WTC11 (cell line): ENCODE data around the gene NLE1. TPM values are rescaled to one million over a fixed set of nuclear protein-coding genes. Genes with fewer than 3 reads are reported as not detected.

Source experiments
- ATAC-seq: fragments of 200-7000 bp; cut with Tn5 transposase; 2 replicates; pipeline ENCODE4 v1.10.0; 2021; ENCODE audit warnings: mild to moderate bottlenecking, moderate library complexity
- CTCF ChIA-PET: fragments of 300-600 bp; sonication (Branson Sonifier 250); formaldehyde crosslinking; loops from one replicate; lab custom pipeline; 2021; ENCODE audit warnings: antibody characterized with exemption; lab: Charles Lee
- POLR2A ChIA-PET: fragments of 350-600 bp; sonication (Branson Sonifier 250); formaldehyde crosslinking; loops from one replicate; lab custom pipeline; 2021; ENCODE audit warnings: antibody characterized with exemption; lab: Charles Lee
- DNase-seq: peaks from one replicate; pipeline ENCODE4 v3.0.0; 2021; ENCODE audit warnings: low spot score
- H3K27ac Mint-ChIP-seq: 2 replicates; pipeline ENCODE4 v1.8.0; 2021; ENCODE audit warnings: mixed read lengths
- H3K27me3 Mint-ChIP-seq: 2 replicates; pipeline ENCODE4 v1.8.0; 2021; ENCODE audit warnings: low read depth, mild to moderate bottlenecking, moderate library complexity, mixed read lengths
- H3K36me3 Mint-ChIP-seq: 2 replicates; pipeline ENCODE4 v1.8.0; 2021; ENCODE audit warnings: mixed read lengths
- H3K4me1 Mint-ChIP-seq: 2 replicates; pipeline ENCODE4 v1.8.0; 2022; ENCODE audit warnings: mixed read lengths
- H3K4me3 Mint-ChIP-seq: 2 replicates; pipeline ENCODE4 v1.8.0; 2021; ENCODE audit warnings: mild to moderate bottlenecking, moderate library complexity, mixed read lengths
- H3K9me3 Mint-ChIP-seq: 2 replicates; pipeline ENCODE4 v1.8.0; 2021; ENCODE audit warnings: mixed read lengths
- ATF6 ChIP-seq: sonication (generic); formaldehyde crosslinking; IDR thresholded peaks from 2 replicates; pipeline ENCODE4 v1.8.1; 2023; ENCODE audit warnings: mild to moderate bottlenecking, missing genetic modification reagents
- CDX4 ChIP-seq: fragments of 250-450 bp; sonication (Bioruptor Pico); IDR thresholded peaks from 2 replicates; pipeline ENCODE4 v1.9.0; 2021; ENCODE audit warnings: moderate library complexity, mild to moderate bottlenecking, inconsistent platforms, borderline replicate concordance
- CREM ChIP-seq: sonication (generic); formaldehyde crosslinking; IDR thresholded peaks from 2 replicates; pipeline ENCODE4 v1.8.1; 2022; ENCODE audit warnings: mild to moderate bottlenecking, missing genetic modification reagents, moderate library complexity
- ERG ChIP-seq: fragments of 250-450 bp; sonication (Bioruptor Pico); IDR thresholded peaks from 2 replicates; pipeline ENCODE4 v1.8.0; 2021; ENCODE audit warnings: mild to moderate bottlenecking
- IRF2 ChIP-seq: sonication (generic); formaldehyde crosslinking; IDR thresholded peaks from 2 replicates; pipeline ENCODE4 v1.8.0; 2022; ENCODE audit warnings: low read depth, missing genetic modification reagents, borderline replicate concordance
- TCF7 ChIP-seq: sonication (generic); formaldehyde crosslinking; IDR thresholded peaks from 2 replicates; pipeline ENCODE4 v1.8.0; 2022; ENCODE audit warnings: mild to moderate bottlenecking, low read depth, missing genetic modification reagents, moderate library complexity
- USF1 ChIP-seq: sonication (generic); formaldehyde crosslinking; IDR thresholded peaks from 2 replicates; pipeline ENCODE4 v1.8.0; 2022; ENCODE audit warnings: mild to moderate bottlenecking, missing genetic modification reagents
- USF2 ChIP-seq: sonication (generic); formaldehyde crosslinking; IDR thresholded peaks from 2 replicates; pipeline ENCODE4 v1.8.1; 2023; ENCODE audit warnings: mild to moderate bottlenecking, missing genetic modification reagents, moderate library complexity
- ZNF121 ChIP-seq: sonication (generic); formaldehyde crosslinking; IDR thresholded peaks from 2 replicates; pipeline ENCODE4 v1.8.0; 2023; ENCODE audit warnings: missing genetic modification reagents
- ZNF263 ChIP-seq: sonication (generic); formaldehyde crosslinking; IDR thresholded peaks from 2 replicates; pipeline ENCODE4 v1.8.1; 2022; ENCODE audit warnings: low read depth, mild to moderate bottlenecking, moderate library complexity, missing genetic modification reagents
- ZNF396 ChIP-seq: fragments of 250-450 bp; sonication (Bioruptor Pico); IDR thresholded peaks from 2 replicates; pipeline ENCODE4 v1.8.0; 2021; ENCODE audit warnings: mild to moderate bottlenecking, moderate library complexity, borderline replicate concordance
- total RNA-seq: library from RNA; stranded (reverse); gene quantifications from 3 replicates; pipeline ENCODE4 v1.2.3, GENCODE V29; 2021
- TF ChIP-seq, protein P1 (sequence below): sonication (generic); formaldehyde crosslinking; IDR thresholded peaks from 2 replicates; pipeline ENCODE4 v1.8.0; 2022; ENCODE audit warnings: mild to moderate bottlenecking, missing genetic modification reagents
- TF ChIP-seq, protein P2 (sequence below): sonication (generic); formaldehyde crosslinking; IDR thresholded peaks from 2 replicates; pipeline ENCODE4 v1.8.1; 2023; ENCODE audit warnings: mild to moderate bottlenecking, moderate library complexity, missing genetic modification reagents
- TF ChIP-seq, protein P3 (sequence below): sonication (generic); formaldehyde crosslinking; IDR thresholded peaks from 2 replicates; pipeline ENCODE4 v1.8.1; 2022; ENCODE audit warnings: low read depth, mild to moderate bottlenecking, moderate library complexity, missing genetic modification reagents, borderline replicate concordance
- TF ChIP-seq, protein P4 (sequence below): sonication (generic); formaldehyde crosslinking; IDR thresholded peaks from 2 replicates; pipeline ENCODE4 v1.8.1; 2023; ENCODE audit warnings: mild to moderate bottlenecking, missing genetic modification reagents, borderline replicate concordance
- TF ChIP-seq, protein P5 (sequence below): fragments of 250-450 bp; sonication (Bioruptor Pico); IDR thresholded peaks from 2 replicates; pipeline ENCODE4 v1.9.0; 2021; ENCODE audit warnings: mild to moderate bottlenecking

NLE1 gene
- total RNA-seq, 1 experiment from 2014 or later = 52.2 TPM

DNA sequence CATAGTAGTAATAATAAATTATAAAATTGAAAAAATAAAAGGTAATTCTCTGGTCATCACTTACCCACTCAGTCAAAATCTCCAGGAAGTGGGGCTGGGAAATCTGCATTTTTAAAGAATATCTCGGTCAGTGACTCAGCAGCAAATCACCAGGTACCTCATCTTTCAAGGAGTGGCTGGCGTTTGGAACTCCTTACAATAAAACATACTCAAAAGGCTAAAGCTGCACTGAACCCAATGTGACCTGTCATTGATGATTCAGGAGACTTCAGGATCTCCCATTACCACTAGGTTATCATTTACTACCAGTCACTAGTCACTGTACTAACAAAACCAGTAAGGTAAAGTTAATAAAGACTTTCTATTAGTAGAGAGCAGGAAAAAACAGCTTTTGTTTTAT is 57.1 kb downstream of the NLE1 start:
- no peak for ATAC-seq
- Mint-ChIP-seq H3K4me3 (no peak overlapping the region), H3K9me3 (no peaks in the 10 kb centered on the region), H3K27me3 (peaks cover 4% of the 10 kb centered on the region), H3K4me1 (peaks cover 79% of the 10 kb centered on the region)
- POLR2A ChIA-PET = no interaction called here
- DNase-seq = no peak
- CTCF ChIA-PET = no interaction called here
- TF ChIP-seq, protein P1, sequence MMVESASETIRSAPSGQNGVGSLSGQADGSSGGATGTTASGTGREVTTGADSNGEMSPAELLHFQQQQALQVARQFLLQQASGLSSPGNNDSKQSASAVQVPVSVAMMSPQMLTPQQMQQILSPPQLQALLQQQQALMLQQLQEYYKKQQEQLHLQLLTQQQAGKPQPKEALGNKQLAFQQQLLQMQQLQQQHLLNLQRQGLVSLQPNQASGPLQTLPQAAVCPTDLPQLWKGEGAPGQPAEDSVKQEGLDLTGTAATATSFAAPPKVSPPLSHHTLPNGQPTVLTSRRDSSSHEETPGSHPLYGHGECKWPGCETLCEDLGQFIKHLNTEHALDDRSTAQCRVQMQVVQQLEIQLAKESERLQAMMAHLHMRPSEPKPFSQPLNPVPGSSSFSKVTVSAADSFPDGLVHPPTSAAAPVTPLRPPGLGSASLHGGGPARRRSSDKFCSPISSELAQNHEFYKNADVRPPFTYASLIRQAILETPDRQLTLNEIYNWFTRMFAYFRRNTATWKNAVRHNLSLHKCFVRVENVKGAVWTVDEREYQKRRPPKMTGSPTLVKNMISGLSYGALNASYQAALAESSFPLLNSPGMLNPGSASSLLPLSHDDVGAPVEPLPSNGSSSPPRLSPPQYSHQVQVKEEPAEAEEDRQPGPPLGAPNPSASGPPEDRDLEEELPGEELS (CRISPR knock-in tag) = no peak
- TF ChIP-seq USF2 (CRISPR knock-in tag) (no peak), TCF7 (no peak), USF1 (CRISPR knock-in tag) (no peak), ERG (CRISPR knock-in tag) (no peak), CDX4 (CRISPR knock-in tag) (no peak), ZNF121 (CRISPR knock-in tag) (no peak), CREM (no peak), ATF6 (no peak), ZNF263 (CRISPR knock-in tag) (no peak), ZNF396 (CRISPR knock-in tag) (no peak), IRF2 (CRISPR knock-in tag) (no peak)
- TF ChIP-seq, protein P2, sequence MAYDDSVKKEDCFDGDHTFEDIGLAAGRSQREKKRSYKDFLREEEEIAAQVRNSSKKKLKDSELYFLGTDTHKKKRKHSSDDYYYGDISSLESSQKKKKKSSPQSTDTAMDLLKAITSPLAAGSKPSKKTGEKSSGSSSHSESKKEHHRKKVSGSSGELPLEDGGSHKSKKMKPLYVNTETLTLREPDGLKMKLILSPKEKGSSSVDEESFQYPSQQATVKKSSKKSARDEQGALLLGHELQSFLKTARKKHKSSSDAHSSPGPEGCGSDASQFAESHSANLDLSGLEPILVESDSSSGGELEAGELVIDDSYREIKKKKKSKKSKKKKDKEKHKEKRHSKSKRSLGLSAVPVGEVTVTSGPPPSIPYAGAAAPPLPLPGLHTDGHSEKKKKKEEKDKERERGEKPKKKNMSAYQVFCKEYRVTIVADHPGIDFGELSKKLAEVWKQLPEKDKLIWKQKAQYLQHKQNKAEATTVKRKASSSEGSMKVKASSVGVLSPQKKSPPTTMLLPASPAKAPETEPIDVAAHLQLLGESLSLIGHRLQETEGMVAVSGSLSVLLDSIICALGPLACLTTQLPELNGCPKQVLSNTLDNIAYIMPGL = no peak
- TF ChIP-seq, protein P3, sequence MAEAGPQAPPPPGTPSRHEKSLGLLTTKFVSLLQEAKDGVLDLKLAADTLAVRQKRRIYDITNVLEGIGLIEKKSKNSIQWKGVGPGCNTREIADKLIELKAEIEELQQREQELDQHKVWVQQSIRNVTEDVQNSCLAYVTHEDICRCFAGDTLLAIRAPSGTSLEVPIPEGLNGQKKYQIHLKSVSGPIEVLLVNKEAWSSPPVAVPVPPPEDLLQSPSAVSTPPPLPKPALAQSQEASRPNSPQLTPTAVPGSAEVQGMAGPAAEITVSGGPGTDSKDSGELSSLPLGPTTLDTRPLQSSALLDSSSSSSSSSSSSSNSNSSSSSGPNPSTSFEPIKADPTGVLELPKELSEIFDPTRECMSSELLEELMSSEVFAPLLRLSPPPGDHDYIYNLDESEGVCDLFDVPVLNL (CRISPR knock-in tag) = no peak
- TF ChIP-seq, protein P4, sequence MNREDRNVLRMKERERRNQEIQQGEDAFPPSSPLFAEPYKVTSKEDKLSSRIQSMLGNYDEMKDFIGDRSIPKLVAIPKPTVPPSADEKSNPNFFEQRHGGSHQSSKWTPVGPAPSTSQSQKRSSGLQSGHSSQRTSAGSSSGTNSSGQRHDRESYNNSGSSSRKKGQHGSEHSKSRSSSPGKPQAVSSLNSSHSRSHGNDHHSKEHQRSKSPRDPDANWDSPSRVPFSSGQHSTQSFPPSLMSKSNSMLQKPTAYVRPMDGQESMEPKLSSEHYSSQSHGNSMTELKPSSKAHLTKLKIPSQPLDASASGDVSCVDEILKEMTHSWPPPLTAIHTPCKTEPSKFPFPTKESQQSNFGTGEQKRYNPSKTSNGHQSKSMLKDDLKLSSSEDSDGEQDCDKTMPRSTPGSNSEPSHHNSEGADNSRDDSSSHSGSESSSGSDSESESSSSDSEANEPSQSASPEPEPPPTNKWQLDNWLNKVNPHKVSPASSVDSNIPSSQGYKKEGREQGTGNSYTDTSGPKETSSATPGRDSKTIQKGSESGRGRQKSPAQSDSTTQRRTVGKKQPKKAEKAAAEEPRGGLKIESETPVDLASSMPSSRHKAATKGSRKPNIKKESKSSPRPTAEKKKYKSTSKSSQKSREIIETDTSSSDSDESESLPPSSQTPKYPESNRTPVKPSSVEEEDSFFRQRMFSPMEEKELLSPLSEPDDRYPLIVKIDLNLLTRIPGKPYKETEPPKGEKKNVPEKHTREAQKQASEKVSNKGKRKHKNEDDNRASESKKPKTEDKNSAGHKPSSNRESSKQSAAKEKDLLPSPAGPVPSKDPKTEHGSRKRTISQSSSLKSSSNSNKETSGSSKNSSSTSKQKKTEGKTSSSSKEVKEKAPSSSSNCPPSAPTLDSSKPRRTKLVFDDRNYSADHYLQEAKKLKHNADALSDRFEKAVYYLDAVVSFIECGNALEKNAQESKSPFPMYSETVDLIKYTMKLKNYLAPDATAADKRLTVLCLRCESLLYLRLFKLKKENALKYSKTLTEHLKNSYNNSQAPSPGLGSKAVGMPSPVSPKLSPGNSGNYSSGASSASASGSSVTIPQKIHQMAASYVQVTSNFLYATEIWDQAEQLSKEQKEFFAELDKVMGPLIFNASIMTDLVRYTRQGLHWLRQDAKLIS (CRISPR knock-in tag) = no peak
- TF ChIP-seq, protein P5, sequence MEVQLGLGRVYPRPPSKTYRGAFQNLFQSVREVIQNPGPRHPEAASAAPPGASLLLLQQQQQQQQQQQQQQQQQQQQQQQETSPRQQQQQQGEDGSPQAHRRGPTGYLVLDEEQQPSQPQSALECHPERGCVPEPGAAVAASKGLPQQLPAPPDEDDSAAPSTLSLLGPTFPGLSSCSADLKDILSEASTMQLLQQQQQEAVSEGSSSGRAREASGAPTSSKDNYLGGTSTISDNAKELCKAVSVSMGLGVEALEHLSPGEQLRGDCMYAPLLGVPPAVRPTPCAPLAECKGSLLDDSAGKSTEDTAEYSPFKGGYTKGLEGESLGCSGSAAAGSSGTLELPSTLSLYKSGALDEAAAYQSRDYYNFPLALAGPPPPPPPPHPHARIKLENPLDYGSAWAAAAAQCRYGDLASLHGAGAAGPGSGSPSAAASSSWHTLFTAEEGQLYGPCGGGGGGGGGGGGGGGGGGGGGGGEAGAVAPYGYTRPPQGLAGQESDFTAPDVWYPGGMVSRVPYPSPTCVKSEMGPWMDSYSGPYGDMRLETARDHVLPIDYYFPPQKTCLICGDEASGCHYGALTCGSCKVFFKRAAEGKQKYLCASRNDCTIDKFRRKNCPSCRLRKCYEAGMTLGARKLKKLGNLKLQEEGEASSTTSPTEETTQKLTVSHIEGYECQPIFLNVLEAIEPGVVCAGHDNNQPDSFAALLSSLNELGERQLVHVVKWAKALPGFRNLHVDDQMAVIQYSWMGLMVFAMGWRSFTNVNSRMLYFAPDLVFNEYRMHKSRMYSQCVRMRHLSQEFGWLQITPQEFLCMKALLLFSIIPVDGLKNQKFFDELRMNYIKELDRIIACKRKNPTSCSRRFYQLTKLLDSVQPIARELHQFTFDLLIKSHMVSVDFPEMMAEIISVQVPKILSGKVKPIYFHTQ (CRISPR knock-in tag) = no peak
- TF ChIP-seq, all 79 proteins: peak for 0
- H3K27ac Mint-ChIP-seq = no peak overlapping the region; the same call in 1 of the 2 replicates
- no peaks in the 10 kb centered on the region for H3K36me3 Mint-ChIP-seq
